Measurements from ENCODE around the gene TMEM179.
"Not testable (repeated sequence)": the region's sequence is repeated elsewhere in the genome, so short reads cannot be mapped to it uniquely, and the experiment has no call there.

Gene TMEM179

GRCh38 chr14:104585966-104586697, 18.4 kb downstream of the TMEM179 start:
- DNase-seq (ENCODE audit: low read depth): no peak

GRCh38 chr14:104584557-104584956, 20.0 kb downstream of the TMEM179 start:
- no peak for DNase-seq (ENCODE audit: low read depth)

- DNase-seq (ENCODE audit: low read depth): no peak
Measured at GRCh38 chr14:104583424-104584306, 20.9 kb downstream of the TMEM179 start.

GRCh38 chr14:104582662-104583061, 21.9 kb downstream of the TMEM179 start:
- DNase-seq (ENCODE audit: low read depth): no peak

- no peak for DNase-seq (ENCODE audit: low read depth)
Measured at GRCh38 chr14:104582005-104582404, 22.6 kb downstream of the TMEM179 start.

GRCh38 chr14:104581521-104581920, 23.1 kb downstream of the TMEM179 start:
- no peak for DNase-seq (ENCODE audit: low read depth)

- no peak for DNase-seq (ENCODE audit: low read depth)
Measured at GRCh38 chr14:104580961-104581360, 23.6 kb downstream of the TMEM179 start.

DNA sequence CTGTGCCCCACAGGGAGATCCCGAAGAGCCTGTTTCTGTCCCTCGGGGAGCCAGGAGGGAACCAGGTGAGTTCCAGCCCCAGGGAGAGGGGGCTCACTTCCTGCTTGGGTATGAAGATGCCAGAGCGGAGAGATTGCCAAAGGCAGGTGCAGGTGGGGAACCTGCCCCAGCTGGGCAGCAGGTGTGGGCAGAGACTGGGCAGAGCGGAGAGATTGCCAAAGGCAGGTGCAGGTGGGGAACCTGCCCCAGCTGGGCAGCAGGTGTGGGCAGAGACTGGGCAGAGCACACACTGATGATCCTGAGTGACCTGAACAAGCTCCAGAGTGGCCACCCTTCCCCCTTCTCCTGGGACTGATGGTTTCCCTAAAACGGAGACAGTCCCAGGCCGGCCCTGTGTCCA, 24.6 kb downstream of the TMEM179 start:
- DNase-seq (ENCODE audit: low read depth): not testable (repeated sequence)

GRCh38 chr14:104579507-104579906, 25.1 kb downstream of the TMEM179 start, which contains the start of gene C14orf180:
TSS of gene C14orf180 (plus strand) at chr14:104579764. CDS start at chr14:104586431, 6,667 bp downstream.
- no peak for DNase-seq (ENCODE audit: low read depth)

GRCh38 chr14:104578321-104578720, 26.3 kb downstream of the TMEM179 start:
- no peak for DNase-seq (ENCODE audit: low read depth)

- DNase-seq (ENCODE audit: low read depth): no peak
Measured at GRCh38 chr14:104577847-104578301, 26.7 kb downstream of the TMEM179 start.

DNA sequence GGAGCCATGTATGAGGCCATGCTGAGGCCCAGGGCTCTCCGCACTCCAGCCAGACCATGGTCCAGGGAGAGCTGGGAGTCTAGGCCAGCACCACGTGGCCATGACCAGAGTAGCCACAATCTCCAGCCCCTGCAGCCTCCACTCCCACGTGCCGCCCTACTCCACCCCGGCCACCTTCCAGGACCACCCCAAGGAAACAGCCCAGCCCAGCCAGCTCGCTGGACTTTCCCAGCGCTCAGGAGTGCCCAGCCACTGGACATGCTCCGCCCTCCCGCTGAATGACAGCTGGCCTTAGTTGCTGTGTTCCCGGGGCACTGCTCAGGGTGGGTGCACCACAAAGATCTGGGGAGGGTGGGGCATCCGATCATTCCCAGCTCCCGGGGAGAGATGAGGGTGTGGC, 27.1 kb downstream of the TMEM179 start:
- no peak for DNase-seq (ENCODE audit: low read depth)

DNA sequence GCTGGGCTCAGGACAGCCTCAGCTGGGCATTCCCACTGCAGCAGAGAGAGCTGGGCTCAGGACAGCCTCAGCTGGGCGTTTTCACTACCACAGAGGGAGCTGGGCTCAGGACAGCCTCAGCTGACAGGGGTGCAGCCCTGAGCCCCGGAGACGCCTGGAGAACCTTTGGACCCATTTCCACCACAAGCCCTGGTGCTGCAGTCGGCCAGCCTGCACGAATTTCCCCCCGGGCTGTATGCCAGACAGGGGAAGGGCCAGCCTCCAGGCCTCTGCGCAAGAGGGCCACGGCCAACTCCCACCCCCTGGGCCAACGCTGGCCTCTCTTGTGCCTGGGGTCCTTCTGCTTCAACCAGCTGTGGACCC, 27.6 kb downstream of the TMEM179 start:
- DNase-seq (ENCODE audit: low read depth): no peak

DNA sequence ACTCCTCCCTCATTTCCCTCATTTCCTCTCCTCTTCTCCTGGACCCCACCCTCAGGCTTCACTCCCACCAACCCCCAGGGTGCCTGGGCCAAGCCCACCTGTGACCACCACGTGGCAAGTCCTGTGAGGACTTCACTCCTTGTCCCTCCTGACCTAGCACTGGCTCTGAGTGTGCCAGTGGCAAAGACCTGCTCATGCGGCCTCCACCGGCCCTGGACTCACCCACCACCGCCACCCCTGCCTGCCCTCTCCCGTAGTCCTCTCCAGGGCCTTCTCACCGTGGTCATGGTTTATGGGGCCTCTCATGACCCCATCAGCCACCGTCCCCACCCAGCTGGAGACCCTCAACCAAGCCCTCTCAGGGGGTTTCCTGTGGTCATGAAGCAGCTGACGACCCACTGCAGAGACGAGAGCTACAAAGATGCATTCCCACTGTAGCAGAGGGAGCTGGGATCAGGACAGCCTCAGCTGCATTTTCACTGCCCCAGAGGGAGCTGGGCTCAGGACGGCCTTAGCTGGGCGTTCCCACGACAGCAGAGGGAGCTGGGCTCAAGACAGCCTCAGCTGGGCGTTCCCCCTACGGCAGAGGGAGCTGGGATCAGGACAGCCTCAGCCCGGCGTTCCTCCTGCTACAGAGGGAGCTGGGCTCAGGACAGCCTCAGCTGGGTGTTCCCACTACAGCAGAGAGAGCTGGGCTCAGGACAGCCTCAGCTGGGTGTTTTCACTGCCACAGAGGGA, 28.2 kb downstream of the TMEM179 start:
- no peak for DNase-seq (ENCODE audit: low read depth)

DNA sequence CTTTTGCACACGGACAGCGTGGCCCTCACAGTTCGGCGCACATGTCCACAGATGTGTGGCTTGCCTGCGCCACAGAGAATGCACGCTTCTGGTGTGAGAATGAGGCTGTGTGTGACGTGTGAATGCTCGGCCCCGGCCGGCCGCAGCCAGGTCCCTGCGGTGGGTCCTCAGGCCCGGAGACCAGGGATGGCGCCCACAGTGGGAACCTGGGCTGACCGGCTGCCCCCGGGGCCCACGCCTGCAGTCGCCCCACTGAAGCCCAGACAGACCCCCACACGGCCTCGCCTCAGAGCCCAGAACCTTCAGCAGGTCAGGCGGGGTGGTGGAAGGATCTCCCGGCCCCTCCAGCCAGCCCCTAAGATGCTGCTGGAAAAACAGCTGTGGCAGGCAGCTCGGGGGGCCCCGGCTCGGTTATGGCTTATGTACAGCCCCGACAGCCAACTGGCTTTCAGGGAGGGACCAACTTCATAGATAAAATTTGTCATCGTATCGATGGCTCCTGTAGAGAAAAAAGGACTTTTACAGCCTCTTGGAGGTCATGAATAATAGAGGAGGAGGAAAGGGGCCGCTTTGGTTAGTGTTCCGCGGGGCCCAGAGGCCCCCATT, 29.5 kb downstream of the TMEM179 start:
- no peak for DNase-seq (ENCODE audit: low read depth)

DNA sequence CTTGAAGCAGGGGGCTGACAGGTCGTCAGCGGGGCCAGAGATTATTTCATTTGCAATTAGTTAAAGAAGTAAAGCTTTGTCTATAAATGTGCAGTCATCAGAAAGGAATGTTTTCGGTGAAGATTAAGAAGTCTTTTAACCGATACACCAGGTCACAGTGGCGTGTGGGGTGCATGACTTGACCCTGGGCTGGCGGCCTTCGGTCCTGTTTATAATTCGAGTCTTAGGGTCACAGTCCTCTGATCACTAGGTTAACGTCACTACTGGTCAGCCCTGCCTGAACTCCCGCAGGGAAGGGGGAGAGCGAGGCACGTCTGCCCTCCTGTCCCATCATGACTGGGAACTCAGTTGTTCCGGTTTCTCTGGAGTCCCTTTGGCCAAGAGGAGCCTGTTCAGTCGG, 30.0 kb downstream of the TMEM179 start:
- DNase-seq (ENCODE audit: low read depth): no peak

- DNase-seq (ENCODE audit: low read depth): no peak
Measured at GRCh38 chr14:104573930-104574329, 30.6 kb downstream of the TMEM179 start.

DNA sequence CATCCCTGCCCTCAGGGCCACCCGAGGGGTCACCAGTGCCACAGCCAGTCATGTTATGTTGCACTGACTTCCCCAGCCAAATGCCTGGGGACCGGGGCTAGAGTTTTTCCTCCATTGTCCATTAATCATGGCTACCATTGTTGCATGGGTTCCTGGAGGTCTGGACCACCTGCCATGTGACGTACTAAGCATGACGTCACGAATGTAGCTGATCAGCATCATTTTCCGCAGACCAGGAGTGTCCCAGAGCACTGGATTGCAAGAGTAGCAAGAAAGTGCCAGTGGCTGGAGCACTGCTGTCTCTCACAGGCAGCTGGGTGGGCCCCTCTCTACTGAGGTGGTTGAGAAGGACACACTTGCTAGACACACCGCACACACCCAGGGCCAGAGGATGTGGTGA, 31.9 kb downstream of the TMEM179 start:
- DNase-seq (ENCODE audit: low read depth): no peak

GRCh38 chr14:104572024-104572626, 32.4 kb downstream of the TMEM179 start:
- DNase-seq (ENCODE audit: low read depth): no peak

DNA sequence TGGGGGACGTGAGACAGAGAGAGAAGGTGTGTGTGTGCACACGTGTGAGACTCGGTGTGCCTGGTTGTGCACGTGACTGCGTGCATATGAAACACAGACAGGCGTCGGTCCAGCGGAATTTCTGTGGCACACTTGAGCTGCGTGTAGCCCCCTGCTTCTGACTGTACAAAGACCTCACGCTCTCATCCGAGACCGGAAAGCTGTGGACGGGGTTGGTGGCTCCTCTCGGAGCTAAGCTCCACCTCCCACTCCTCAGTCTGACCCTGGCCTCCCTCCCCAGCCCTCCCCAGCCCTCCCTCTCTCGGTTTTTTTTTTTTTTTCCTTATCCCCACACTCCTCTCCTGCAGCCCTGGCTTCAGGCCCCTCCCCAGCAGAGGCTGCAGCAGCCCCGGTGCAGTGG, 33.3 kb downstream of the TMEM179 start:
- no peak for DNase-seq (ENCODE audit: low read depth)

GRCh38 chr14:104569435-104569834, 35.1 kb downstream of the TMEM179 start:
- no peak for DNase-seq (ENCODE audit: low read depth)

GRCh38 chr14:104568620-104569019, 36.0 kb downstream of the TMEM179 start:
- no peak for DNase-seq (ENCODE audit: low read depth)
